Hematopoietic multipotent progenitor cell treated with erythropoietin and hydrocortisone succinate and interleukin-3 and kit ligand, for 6 days (in vitro differentiated cells): ENCODE measurements around the gene ERMP1.
"Not testable (repeated sequence)": the region's sequence is repeated elsewhere in the genome, so short reads cannot be mapped to it uniquely, and the experiment has no call there.

Source experiments
- DNase-seq: peaks from one replicate; pipeline ENCODE4 v3.0.0-alpha.2; 2015

The ERMP1 gene, protein sequence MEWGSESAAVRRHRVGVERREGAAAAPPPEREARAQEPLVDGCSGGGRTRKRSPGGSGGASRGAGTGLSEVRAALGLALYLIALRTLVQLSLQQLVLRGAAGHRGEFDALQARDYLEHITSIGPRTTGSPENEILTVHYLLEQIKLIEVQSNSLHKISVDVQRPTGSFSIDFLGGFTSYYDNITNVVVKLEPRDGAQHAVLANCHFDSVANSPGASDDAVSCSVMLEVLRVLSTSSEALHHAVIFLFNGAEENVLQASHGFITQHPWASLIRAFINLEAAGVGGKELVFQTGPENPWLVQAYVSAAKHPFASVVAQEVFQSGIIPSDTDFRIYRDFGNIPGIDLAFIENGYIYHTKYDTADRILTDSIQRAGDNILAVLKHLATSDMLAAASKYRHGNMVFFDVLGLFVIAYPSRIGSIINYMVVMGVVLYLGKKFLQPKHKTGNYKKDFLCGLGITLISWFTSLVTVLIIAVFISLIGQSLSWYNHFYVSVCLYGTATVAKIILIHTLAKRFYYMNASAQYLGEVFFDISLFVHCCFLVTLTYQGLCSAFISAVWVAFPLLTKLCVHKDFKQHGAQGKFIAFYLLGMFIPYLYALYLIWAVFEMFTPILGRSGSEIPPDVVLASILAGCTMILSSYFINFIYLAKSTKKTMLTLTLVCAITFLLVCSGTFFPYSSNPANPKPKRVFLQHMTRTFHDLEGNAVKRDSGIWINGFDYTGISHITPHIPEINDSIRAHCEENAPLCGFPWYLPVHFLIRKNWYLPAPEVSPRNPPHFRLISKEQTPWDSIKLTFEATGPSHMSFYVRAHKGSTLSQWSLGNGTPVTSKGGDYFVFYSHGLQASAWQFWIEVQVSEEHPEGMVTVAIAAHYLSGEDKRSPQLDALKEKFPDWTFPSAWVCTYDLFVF

DNA sequence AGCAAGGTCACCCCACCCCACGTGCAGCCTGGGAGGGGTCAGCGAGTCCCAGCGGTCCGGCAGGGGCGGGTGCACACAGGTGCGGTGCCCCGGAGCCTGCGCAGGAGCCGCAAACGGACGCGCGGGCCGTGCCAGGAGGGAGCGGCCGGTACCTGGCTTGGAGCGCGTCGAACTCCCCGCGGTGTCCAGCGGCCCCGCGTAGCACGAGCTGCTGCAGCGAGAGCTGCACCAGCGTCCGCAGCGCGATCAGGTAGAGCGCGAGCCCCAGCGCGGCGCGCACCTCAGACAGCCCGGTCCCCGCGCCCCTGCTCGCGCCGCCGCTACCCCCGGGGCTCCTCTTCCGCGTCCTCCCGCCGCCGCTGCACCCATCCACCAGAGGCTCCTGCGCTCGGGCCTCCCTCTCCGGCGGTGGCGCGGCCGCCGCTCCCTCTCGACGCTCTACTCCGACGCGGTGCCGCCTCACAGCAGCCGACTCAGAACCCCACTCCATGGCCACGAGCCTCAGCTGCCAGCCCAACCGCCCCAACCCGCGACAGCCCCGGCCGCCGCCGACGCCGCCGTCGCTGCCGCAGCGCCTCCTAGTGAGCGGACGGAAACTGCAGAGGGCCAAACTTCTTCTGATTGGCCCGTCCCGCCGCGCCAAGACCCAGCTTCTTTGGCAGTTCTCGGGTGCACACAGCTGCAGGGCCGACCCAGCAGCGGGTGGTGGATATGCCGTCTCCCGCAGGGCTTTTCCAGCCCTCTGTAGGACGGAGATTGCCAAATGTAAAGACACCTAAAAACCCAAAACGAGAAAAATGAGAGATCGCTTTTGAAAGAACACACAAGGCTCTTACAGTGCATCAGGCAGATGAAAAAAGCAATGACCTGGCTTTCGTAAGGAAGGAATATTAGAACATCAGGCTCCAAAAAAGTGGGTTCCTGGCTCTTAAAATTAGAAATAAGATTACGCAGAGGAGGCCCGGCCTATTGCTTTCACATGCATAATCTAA, at the start of gene ERMP1:
ERMP1 (minus strand) TSS at position 580 of the 992 bp plus-strand sequence; CDS start at position 490, 90 bp downstream.
- peak; percentile 92 for DNase-seq

DNA sequence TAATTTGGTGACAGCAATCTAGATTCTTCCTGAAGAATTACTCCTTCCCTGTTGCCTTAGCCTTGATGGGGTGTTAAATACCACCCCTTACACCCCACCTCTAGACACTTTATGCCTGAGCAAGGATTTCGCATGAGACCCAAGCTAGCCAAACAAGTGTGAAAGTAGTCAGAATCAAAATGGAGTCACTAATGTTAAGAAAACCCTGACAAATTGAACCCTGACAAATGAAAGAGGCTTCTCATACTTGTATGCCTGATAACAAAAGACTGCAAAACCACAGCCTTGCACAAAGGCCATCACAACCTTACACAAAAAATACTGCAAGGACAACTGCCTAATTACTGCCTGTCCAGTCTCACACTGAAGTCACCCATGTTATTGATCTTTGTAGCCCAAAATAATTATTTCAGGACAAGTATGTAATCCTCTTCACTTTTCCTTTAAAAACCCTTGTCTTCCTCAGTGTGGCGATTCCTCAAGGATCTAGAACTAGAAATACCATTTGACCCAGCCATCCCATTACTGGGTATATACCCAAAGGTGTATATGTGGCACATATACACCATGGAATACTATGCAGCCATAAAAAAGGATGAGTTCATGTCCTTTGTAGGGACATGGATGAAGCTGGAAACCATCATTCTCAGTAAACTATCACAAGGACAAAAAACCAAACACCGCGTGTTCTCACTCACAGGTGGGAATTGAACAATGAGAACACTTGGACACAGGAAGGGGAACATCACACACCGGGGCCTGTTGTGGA, 49.5 kb upstream of the ERMP1 start:
- DNase-seq = not testable (repeated sequence)

DNA sequence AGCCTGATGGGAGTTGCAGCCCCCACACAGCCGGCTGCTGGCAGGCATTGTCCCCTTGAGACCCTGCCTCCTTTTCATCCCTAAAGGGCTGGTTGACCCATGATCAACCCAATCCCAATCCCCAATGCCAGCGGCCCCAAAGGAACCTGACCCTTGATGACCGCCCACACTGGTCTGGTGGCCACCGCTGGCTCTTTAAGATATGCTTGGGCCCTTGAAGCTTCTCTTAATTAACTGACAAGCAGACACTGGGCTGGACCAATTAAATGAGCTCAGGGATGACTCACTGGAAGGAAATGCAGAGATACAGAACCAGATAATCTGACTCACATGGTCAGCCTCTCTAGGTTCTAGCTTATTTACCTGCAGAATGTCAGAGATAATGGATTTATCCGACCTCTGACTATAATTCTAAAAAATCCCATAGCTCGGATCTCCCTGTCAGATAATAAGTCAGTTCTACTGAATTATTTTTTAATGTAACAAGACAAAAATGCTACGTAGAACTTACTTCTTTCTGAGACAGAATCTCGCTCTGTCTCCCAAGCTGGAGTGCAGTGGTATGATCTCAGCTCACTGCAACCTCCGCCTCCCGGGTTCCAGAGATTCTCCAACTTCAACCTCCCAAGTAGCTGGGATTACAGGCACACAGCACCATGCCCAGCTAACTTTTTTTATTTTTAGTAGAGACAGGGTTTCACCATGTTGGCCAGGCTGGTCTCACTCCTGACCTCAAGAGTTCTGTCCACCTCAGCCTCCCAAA, 46.7 kb upstream of the ERMP1 start:
- DNase-seq = peak; percentile 70

DNA sequence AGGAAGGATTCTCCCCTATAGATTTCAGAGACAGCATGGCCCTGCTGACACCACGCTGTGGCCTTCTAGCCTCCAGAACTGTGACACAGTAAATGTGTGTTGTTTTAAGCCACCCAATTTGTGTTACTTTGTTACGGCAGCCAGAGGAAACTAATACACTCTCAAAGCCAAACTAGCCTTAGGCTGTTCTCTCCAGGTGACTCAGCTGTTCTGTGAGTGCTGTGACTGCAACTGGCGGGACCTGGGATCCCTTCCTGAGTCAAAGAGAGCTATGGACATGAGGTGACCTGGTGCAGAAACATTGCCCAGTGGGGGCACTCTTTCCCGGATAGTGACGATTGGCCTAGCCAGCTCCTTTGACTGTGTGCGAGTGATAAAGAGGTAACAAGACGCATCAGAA, 43.8 kb upstream of the ERMP1 start:
- DNase-seq = no peak

DNA sequence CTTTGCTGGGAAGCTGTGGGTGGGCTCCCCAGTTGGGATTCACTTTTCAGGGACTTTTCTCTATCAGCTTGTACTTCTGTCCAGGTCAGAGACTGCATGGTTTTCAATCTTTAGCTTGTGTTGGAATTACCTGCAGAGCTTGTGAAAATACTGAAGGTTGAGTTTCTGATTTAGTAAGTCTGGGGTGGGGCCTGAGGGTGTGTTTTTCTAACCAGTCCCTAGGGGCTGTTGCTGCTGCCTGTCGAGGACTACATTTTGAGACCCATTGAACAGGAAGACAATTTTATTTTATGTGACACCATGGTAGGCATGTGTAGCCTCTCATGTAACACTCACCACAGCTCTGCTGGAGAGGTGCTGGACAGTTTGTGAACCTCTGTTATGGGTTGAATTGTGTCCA, 43.1 kb upstream of the ERMP1 start:
- DNase-seq = no peak

DNA sequence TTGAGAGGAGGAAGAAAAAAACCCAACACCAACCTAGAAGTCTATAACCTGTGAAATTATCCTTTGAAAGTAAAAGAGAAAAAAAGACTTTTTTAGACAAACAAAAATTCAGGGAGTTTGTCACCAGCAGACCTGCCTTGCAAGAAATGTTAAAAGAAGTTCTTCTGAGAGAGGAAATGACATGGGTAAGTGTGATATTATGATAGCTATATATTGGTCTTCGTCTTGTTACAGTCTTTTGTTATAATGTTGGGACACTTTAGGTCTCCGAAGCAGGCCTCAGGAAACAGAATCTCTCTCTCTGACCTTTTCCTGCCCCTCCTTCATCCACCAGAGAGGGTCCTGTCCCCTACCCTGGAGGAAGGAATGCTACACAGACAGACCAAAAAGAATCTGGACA, 41.1 kb upstream of the ERMP1 start:
- no peak for DNase-seq

DNA sequence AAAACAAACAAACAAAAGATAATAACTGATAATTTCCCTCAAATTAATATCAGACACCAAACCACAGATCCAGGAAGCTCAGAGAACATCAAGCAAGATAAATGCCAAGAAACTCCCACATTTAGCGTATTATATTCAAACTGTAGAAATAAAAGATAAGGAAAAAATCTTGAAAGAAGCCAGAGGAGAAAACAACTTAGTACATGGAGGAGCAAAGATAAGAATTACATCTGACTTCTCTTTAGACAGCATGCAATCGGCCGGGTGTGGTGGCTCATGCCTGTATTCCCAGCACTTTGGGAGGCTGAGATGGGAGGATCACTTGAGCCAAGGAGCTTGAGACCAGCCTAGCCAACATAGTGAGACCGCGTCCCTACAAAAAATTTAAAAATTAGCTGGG, 40.5 kb upstream of the ERMP1 start:
- DNase-seq = peak; percentile 56

DNA sequence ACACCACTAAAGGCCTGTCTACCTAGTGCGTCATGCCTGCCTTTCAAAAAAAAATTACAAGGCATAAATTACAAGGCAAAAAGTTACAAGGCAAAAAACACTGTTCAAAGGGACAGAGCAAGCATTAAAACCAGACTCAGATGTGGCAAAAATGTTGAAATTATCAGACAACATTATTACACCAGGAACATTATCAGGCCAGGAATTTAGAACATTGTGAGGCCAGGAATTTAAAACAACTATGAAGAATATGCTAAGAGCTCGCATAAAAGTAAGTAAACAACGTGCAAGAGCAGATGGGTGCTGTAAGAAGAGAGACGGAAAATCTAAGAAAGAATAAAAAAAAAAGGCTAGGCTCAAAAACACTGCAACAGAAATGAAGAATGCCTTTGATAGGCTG, 39.6 kb upstream of the ERMP1 start:
- DNase-seq = no peak

DNA sequence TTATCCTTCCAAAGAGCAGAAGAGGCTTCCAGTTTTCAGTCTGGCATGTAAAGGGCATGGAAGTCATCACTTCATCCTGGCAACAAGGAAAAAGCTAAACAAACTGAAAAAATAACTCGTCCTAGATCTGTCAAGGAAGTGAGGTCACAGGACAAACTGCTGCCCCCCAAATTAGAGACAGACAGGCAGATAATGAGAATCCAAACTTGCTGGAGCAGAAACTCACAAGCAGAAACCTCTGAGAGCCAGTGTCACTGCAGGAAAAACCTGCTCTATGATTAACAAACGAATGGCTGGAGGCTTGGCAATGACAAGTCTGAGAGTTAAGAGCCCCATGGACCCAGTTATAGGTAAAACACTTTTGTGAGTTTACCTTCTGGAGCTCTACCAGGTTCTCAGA, 38.9 kb upstream of the ERMP1 start:
- DNase-seq = no peak

DNA sequence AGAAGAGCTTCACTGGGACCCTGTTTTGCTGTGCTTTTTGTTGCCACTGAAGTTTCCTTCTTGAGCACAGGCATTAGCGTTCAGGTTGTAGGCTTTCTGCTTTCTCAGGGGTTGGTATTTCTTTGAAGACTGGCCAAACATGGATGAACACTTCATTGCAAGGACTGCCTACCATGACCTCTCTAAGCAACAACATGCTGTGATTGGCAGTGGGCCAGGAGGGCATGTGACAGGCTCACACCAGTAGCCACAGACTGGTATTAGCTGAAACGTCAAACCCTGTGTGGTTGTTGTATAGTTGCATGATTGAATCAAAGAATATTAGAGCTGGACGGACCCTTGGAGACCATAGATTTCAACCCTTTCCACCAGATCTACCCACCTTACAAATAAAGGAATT, 37.8 kb upstream of the ERMP1 start:
- DNase-seq = peak; percentile 75

DNA sequence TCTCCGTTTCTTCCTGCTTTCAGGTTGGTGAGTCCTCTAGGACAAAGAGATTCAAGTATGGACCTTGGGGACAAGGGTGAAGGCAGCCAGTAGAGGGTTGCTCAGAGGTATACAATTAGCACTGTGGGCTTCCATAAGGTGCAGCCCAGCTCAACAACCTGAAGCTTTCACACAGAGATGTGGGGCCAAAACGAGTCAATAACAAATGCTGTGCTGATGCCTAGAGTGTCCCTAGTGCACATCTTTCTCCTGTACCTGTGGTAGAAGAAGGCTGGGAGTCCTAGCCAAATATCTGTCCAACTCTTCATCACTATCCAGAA, 37.1 kb upstream of the ERMP1 start:
- no peak for DNase-seq

DNA sequence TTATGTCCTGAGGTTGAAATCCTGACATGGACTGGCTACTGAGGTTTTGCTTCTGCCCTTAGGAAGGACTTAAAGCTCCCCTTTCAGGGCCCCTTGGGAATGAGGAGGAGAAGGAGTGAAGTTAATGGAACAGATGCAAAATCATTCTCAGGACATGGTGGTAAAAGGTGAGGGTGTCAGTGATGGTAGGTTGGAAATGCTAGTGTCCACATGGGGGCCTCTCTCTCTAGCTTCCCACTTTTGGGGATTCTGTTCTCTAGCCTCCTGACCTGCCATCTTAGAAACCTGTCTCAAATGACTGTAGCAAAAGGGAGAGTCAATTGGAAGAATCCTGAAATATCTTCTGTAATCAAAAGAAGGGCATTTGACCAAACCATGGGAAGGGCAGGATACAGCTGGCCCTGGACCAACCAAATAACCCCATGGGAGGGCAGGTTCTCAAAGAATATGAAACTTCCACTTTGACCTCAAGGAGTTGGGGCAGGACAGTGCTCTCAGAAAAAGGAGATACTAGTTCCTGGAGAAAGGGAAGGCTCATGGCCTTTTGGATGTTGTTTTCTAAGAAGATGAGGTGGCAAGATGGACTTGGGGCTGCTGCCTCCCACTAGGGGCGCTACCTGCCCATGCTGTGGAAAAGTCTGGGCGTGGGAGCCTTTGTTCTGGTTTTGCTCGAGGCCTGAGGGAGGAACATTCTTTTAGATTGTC, 36.5 kb upstream of the ERMP1 start:
- peak; percentile 56 for DNase-seq

DNA sequence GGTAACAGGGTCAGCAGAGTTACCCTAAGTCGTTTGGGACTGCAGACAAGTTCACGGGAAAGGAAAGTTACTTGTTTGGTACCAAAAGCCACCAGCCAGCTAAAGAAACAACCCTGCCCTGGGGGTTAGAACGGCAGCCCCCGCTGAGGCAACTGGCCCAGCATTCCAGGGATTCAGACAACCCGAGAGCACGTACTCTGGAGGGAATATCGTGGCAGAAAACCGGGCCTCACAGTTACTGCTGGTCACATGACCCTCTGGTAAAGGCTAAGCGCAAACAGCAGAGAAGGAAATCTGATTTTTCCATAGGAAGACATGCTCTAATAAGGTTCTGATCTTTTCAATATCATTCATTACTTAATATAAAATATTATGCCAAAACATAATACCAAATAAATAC, 35.3 kb upstream of the ERMP1 start:
- no peak for DNase-seq

DNA sequence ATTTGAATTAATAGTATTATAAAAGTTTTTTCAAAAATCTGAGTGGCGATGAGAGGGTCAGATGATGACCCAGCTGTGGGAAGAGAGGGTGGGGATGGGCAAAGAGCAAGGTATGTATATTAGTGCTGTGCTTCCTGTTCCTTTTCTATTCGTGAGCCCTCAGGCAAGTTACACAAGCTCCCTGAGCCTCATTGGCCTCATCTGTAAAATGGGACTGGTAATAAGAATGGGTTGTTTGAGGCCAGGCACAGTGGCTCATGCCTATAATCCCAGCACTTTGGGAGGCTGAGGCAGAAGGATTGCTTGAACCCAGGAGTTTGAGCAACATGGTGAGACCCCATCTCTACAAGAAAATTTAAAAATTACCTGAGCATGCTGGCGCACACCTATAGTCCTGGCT, 33.8 kb upstream of the ERMP1 start:
- DNase-seq = no peak

DNA sequence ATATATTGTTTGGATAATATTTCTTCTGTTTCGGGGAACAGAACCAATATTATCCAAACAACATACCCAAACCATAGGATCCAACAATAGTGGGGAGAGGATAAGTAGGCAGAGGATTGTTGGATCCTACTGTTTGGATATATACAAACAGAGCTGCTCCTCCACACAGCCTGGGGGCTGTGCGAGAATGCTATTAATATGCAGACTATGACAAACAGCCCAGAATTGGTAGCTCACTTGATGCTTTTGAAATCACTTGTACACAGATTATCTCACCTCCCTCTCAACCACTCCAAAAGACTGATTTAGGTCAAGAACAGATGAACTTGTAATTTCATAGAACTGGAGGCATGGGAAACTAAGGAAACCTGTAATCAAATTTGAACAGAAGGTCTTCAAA, 33.4 kb upstream of the ERMP1 start:
- no peak for DNase-seq

DNA sequence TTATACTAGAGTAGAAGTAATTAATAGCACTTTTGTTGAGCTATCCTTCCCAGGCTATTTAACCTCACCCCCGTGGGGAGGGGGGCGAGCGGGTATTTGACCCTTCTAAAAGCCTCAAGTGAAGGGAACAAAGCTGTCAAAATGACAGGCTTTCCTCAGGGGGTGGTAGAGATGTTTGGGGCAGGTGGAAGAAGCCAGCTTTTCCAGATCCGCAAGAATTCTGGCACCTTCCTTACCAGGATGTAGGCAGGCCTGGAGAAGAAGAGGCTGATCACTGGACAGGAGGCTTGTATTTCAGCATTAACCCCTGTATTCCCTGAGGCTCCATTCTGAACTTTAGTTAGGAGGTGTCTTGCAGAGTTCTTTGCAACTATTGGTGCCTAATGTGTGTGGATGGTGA, 31.5 kb upstream of the ERMP1 start:
- DNase-seq = no peak

DNA sequence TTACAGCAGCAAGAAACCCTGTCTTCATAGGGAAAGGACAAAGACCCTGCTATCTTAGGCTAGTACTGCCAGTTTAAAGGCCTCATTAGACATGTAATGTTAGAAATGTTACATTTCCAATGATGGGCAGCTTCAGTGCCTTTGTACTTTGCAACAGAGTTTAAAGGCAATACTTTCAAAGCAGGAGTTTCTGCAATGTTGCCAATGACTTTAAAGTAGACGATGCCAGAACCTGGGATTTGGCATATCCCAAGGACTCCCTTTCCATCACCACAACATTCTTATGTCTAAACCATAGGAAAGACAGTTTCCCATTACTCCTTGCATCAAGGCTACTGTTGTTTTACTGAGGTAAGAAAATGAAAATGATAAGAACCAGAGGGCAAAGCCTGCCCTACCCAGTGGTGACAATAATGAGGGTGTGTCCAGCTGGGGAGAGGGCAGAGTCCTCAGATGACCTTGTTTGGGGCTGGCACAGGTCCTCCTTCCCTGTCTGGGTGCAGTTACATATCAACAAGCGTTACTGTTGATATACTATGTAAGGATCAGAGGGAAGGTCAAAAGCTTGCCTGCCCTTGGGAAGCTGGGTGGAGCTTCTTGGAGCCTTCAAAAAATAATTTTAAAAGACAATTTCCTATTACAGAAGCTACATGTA, 30.3 kb upstream of the ERMP1 start:
- peak; percentile 85 for DNase-seq

DNA sequence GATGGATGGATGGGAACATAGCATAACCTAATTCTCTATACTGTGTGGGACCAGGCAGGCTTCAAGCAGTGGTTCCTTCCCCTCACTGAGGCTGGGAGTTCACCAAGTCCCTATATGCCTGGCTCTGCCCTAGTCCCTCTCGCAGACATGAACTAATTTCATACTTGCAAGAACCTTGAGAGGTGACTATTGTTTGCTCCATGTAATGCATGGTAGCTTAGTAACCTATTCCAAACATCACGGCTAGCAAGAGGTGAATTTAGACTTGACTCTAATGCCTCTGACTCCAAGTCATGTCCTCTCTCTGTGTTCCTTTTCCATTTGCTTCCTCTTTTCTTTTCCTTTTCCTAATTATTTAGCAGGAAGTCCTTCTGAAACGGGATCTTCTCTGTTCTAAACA, 25.9 kb upstream of the ERMP1 start:
- no peak for DNase-seq

DNA sequence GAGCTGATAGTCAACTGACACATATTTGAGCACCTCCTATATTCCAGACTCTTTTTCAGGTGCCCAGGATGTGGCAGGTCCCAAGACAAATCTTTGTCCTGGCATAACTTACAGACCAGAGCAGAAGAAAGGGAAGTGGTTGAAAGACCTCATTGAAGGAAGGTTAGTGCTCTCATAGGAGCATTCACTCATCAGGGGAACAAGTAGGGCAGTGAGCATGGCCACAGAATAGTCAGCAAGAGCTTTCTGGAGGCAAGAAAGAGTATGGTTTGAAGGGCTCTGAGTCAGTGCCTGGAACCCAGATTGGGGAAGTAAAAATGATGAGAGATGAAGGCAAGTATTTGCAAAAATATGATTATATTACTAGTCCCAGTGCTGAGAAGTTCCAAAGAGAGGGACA, 25.0 kb upstream of the ERMP1 start:
- DNase-seq = no peak
